Endothelial cell of umbilical vein (primary cell): ENCODE data around the gene LIM2. TPM values are rescaled to one million over a fixed set of nuclear protein-coding genes. Genes with fewer than 3 reads are reported as not detected.

Experiments used
- BruUV-seq: library from RNA; stranded (reverse); fragments of 400-500 nt; replicated peaks from 2 replicates; lab custom pipeline; 2021; lab: Mats Ljungman, UMichigan
- CTCF ChIA-PET: fragments of 300-600, 350-600 bp; sonication (Branson Sonifier 250); formaldehyde crosslinking; loops from one replicate; lab custom pipeline; 2021; ENCODE audit warnings: antibody characterized with exemption, inconsistent platforms; lab: Charles Lee
- POLR2A ChIA-PET: fragments of 300-600, 350-600 bp; sonication (Branson Sonifier 250); formaldehyde crosslinking; loops from one replicate; lab custom pipeline; 2021; ENCODE audit warnings: antibody characterized with exemption, inconsistent platforms; lab: Charles Lee
- DNase-seq: peaks from one replicate; pipeline ENCODE4 v3.0.0-alpha.2; 2011; ENCODE audit warnings: low read depth, low spot score
- FAIRE-seq: peaks from 2 replicates; lab custom pipeline; 2011; peaks lifted over from hg19 to GRCh38; lab: Jason Lieb, UNC
- H2AFZ ChIP-seq: 2 replicates; pipeline ENCODE4 v1.6.0; 2012; ENCODE audit warnings: low read depth, low read length, control low read depth, inconsistent platforms
- H3K27ac ChIP-seq: 2 replicates; pipeline ENCODE4 v1.5.1; 2011; ENCODE audit warnings: low read depth, mild to moderate bottlenecking, control low read depth, low read length, moderate library complexity; ENCODE audit not compliant: insufficient read depth
- H3K27me3 ChIP-seq, 2 experiments: 2 replicates each; pipeline versions ENCODE4 v1.6.0 to v1.6.1; 2011; ENCODE audit warnings: low read length in 2 of 2, mixed read lengths in 1 of 2; ENCODE audit not compliant: control insufficient read depth in 2 of 2, insufficient read depth in 2 of 2
- H3K36me3 ChIP-seq, 2 experiments: 2 replicates in 1 of 2; 3 replicates in 1 of 2; pipeline ENCODE4 v1.5.1; 2011; ENCODE audit warnings: low read length in 2 of 2, mild to moderate bottlenecking in 1 of 2, moderate library complexity in 1 of 2; ENCODE audit not compliant: control insufficient read depth in 2 of 2, insufficient read depth in 2 of 2; ENCODE audit errors: extremely low read depth in 1 of 2
- H3K4me1 ChIP-seq: 3 replicates; pipeline ENCODE4 v1.5.1; 2011; ENCODE audit warnings: mild to moderate bottlenecking, low read length; ENCODE audit not compliant: control insufficient read depth, insufficient read depth; ENCODE audit errors: extremely low read depth
- H3K4me2 ChIP-seq: 2 replicates; pipeline ENCODE4 v1.6.1; 2011; ENCODE audit warnings: low read length, control low read depth, mixed read lengths; ENCODE audit not compliant: insufficient read depth
- H3K4me3 ChIP-seq, 3 experiments: fragments of 200-600 bp in 1 of 3; sonication (generic), shearing (Covaris generic) in 1 of 3; replicated peaks in 1 of 3; 2 replicates each; pipeline ENCODE4 v1.5.1; 2011 to 2016; ENCODE audit warnings: control low read depth in 3 of 3, low read length in 3 of 3, mild to moderate bottlenecking in 2 of 3, inconsistent platforms in 1 of 3, low read depth in 1 of 3, moderate library complexity in 1 of 3; ENCODE audit not compliant: insufficient read depth in 1 of 3
- H3K79me2 ChIP-seq: 2 replicates; pipeline ENCODE4 v1.6.0; 2012; ENCODE audit warnings: low read length, inconsistent platforms; ENCODE audit not compliant: control insufficient read depth, insufficient read depth
- H3K9ac ChIP-seq: replicated peaks from 2 replicates; pipeline ENCODE3; 2011; ENCODE audit warnings: low read length, control low read depth; ENCODE audit not compliant: insufficient read depth; ENCODE audit errors: extremely low read depth
- H3K9me1 ChIP-seq: replicated peaks from 3 replicates; pipeline ENCODE4 v1.6.0; 2011; ENCODE audit warnings: mild to moderate bottlenecking, low read length; ENCODE audit not compliant: control insufficient read depth, insufficient read depth; ENCODE audit errors: extremely low read depth
- H3K9me3 ChIP-seq: replicated peaks from 2 replicates; pipeline ENCODE4 v1.5.1; 2012; ENCODE audit warnings: low read length, inconsistent platforms; ENCODE audit not compliant: control insufficient read depth, insufficient read depth
- H4K20me1 ChIP-seq: replicated peaks from 2 replicates; pipeline ENCODE3; 2011; ENCODE audit warnings: mild to moderate bottlenecking, low read length; ENCODE audit not compliant: control insufficient read depth, insufficient read depth; ENCODE audit errors: extremely low read depth
- CTCF ChIP-seq, 2 donors: IDR thresholded peaks; 1 replicate in 1 of 2; 2 replicates in 1 of 2; pipeline ENCODE4 v1.5.1; 2011; ENCODE audit warnings: low read length in 2 of 2, mild to moderate bottlenecking in 2 of 2, moderate library complexity in 2 of 2, control low read depth in 1 of 2, inconsistent platforms in 1 of 2, low read depth in 1 of 2; ENCODE audit not compliant: insufficient read depth in 1 of 2; ENCODE audit errors: extremely low read depth in 1 of 2
- EZH2 ChIP-seq: IDR thresholded peaks from 2 replicates; pipeline ENCODE4 v1.6.1; 2012; ENCODE audit warnings: borderline replicate concordance, low read depth, mild to moderate bottlenecking, moderate library complexity, low read length, inconsistent platforms; ENCODE audit not compliant: severe bottlenecking
- FOS ChIP-seq: IDR thresholded peaks from 2 replicates; pipeline ENCODE4 v1.6.1; 2011; ENCODE audit warnings: mild to moderate bottlenecking, low read length, moderate library complexity, borderline replicate concordance; ENCODE audit not compliant: insufficient read depth
- GATA2 ChIP-seq: IDR thresholded peaks from 2 replicates; pipeline ENCODE4 v1.7.0; 2011; ENCODE audit warnings: low read depth, mild to moderate bottlenecking, moderate library complexity, mixed read lengths, low read length; ENCODE audit not compliant: insufficient read length, insufficient read depth
- JUN ChIP-seq: IDR thresholded peaks from 2 replicates; pipeline ENCODE4 v1.6.1; 2011; ENCODE audit warnings: borderline replicate concordance, low read depth; ENCODE audit not compliant: insufficient read length, insufficient read depth
- MAX ChIP-seq: IDR thresholded peaks from 2 replicates; pipeline ENCODE4 v1.6.1; 2011; ENCODE audit not compliant: insufficient read depth, insufficient read length
- MYC ChIP-seq: IDR thresholded peaks from one replicate; pipeline ENCODE4 v1.6.1; 2011; ENCODE audit warnings: mild to moderate bottlenecking, low read depth, low read length
- POLR2A ChIP-seq: IDR thresholded peaks from 2 replicates; pipeline ENCODE4 v1.6.1; 2012; ENCODE audit warnings: low read depth, mild to moderate bottlenecking, control low read depth, low read length
- POLR2AphosphoS5 ChIP-seq: IDR thresholded peaks from 2 replicates; pipeline ENCODE4 v1.6.1; 2012; ENCODE audit warnings: low read depth, mild to moderate bottlenecking, control low read depth, low read length, moderate library complexity; ENCODE audit not compliant: insufficient read depth
- dilution Hi-C: fragments of 300-500 bp; cut with MboI; formaldehyde crosslinking; loops from one replicate; pipeline ENCODE4 v1.15.0; 2019; ENCODE audit warnings: low sequenced_read_pairs; ENCODE audit not compliant: extremely low pct_ligation_motif_present
- intact Hi-C: fragments of 100-400 bp; cut with micrococcal nuclease; formaldehyde crosslinking; loops from one replicate; pipeline ENCODE4 v1.10.0; 2022
- polyA plus RNA-seq, 4 experiments: library from polyadenylated mRNA; depleted of rRNA in 3 of 4; stranded (reverse) in 3 of 4; unstranded in 1 of 4; fragments of >200 nt; gene quantifications; 2 replicates each; pipeline versions ENCODE4 v1.2.1 to v1.2.3, GENCODE V29; 2011 to 2012; ENCODE audit warnings: missing spikeins in 1 of 4
- total RNA-seq: library from RNA; stranded (reverse); gene quantifications from 2 replicates; pipeline ENCODE4 v1.2.3, GENCODE V29; 2021

The LIM2 gene
- total and polyA plus RNA-seq, 2 donors (not counting 3 experiments of a cell fraction or from before 2014, with no cell fraction given): not detected

- H3K9me1 ChIP-seq: no peaks in the 10 kb centered on the region
- H4K20me1 ChIP-seq: no peaks in the 10 kb centered on the region
- intact Hi-C loops: no loop called here
- no peak overlapping the region for H3K9ac ChIP-seq
- POLR2A ChIA-PET: no interaction called here
- H3K36me3 ChIP-seq: no peaks in the 10 kb centered on the region
- H3K4me2 ChIP-seq: no peak overlapping the region
- H3K27me3 ChIP-seq: no peaks in the 10 kb centered on the region
- H3K4me3 ChIP-seq: no peak overlapping the region
- no peak overlapping the region for H2AFZ ChIP-seq
- no peaks in the 10 kb centered on the region for H3K9me3 ChIP-seq
- dilution Hi-C loops: no loop called here
- H3K4me1 ChIP-seq: no peaks in the 10 kb centered on the region
- DNase-seq (no peak), FAIRE-seq (peak; percentile 66)
- no peaks in the 10 kb centered on the region for H3K79me2 ChIP-seq
- no TSS peak for BruUV-seq
- TF ChIP-seq MAX: no peak
- TF ChIP-seq POLR2A: no peak
- no peak for TF ChIP-seq EZH2
- TF ChIP-seq MYC: no peak
- TF ChIP-seq GATA2: no peak
- no peak for TF ChIP-seq FOS
- TF ChIP-seq JUN: no peak
- no peak for TF ChIP-seq CTCF (IDR thresholded peaks at IDR 0.05; ENCODE audit: extremely low read depth in 1 of 2, insufficient read depth in 1 of 2, low read depth in 1 of 2, low read length in 2 of 2)
- no peak for TF ChIP-seq POLR2AphosphoS5
- CTCF ChIA-PET: no interaction called here
- no peak overlapping the region for H3K27ac ChIP-seq
Observed at GRCh38 chr19:51375504-51376221, 12.1 kb downstream of the LIM2 start.
